LNCaP clone FGC (cell line): ENCODE measurements around the gene CCDC174.

ENCODE experiments used
- DNase-seq: peaks from one replicate; pipeline ENCODE4 v3.0.0-alpha.2; 2011; ENCODE audit warnings: low read depth
- H3K4me3 ChIP-seq: 2 replicates; pipeline ENCODE4 v1.5.1; 2011; ENCODE audit warnings: mild to moderate bottlenecking, low read depth, low read length, control low read depth
- CTCF ChIP-seq: IDR thresholded peaks from 2 replicates; pipeline ENCODE4 v1.5.1; 2012; ENCODE audit warnings: mild to moderate bottlenecking; ENCODE audit not compliant: control insufficient read depth, insufficient read depth; ENCODE audit errors: extremely low read depth

The CCDC174 gene

GRCh38 chr3:14632442-14632930, 19.1 kb upstream of the CCDC174 start:
- no peak for TF ChIP-seq CTCF
- no peak overlapping the region for H3K4me3 ChIP-seq
- no peak for DNase-seq

GRCh38 chr3:14633417-14633816, 18.1 kb upstream of the CCDC174 start:
- no peak for TF ChIP-seq CTCF
- H3K4me3 ChIP-seq: no peak overlapping the region
- no peak for DNase-seq

GRCh38 chr3:14633819-14634424, 17.6 kb upstream of the CCDC174 start:
- DNase-seq: peak; percentile 27
- no peak overlapping the region for H3K4me3 ChIP-seq
- peak; percentile 78 for TF ChIP-seq CTCF

- TF ChIP-seq CTCF: no peak
- no peak overlapping the region for H3K4me3 ChIP-seq
- no peak for DNase-seq
Measured at GRCh38 chr3:14634763-14635400, 16.7 kb upstream of the CCDC174 start.

- H3K4me3 ChIP-seq: no peak overlapping the region
- DNase-seq: no peak
- TF ChIP-seq CTCF: no peak
Measured at GRCh38 chr3:14636496-14637087, 15.0 kb upstream of the CCDC174 start.

GRCh38 chr3:14640157-14640562, 11.4 kb upstream of the CCDC174 start:
- DNase-seq: no peak
- no peak overlapping the region for H3K4me3 ChIP-seq
- TF ChIP-seq CTCF: no peak
